CD14-positive monocyte (primary cell): ENCODE data around the gene GSDME. TPM values are rescaled to one million over a fixed set of nuclear protein-coding genes. Genes with fewer than 3 reads are reported as not detected.

Experiments used
- DNase-seq, 3 donors: peaks; one replicate each; pipeline ENCODE4 v3.0.0-alpha.2; 2011 to 2022
- H2AFZ ChIP-seq: 2 replicates; pipeline ENCODE4 v1.6.0; 2012; ENCODE audit warnings: mild to moderate bottlenecking, low read depth, low read length, inconsistent platforms; ENCODE audit not compliant: insufficient read depth, poor library complexity, severe bottlenecking
- H3K27ac ChIP-seq, 2 donors: 1 replicate in 1 of 2; 2 replicates in 1 of 2; pipeline ENCODE4 v1.5.1; 2012 to 2013; ENCODE audit warnings: low read length in 2 of 2, control low read depth in 1 of 2, inconsistent platforms in 1 of 2, low read depth in 1 of 2, mild to moderate bottlenecking in 1 of 2
- H3K27me3 ChIP-seq, 2 donors: one replicate each; pipeline versions ENCODE4 v1.6.0 to v1.6.1; 2011 to 2013; ENCODE audit warnings: low read length in 2 of 2; ENCODE audit not compliant: control insufficient read depth in 2 of 2, insufficient read depth in 2 of 2
- H3K36me3 ChIP-seq, 2 donors: replicated peaks in 1 of 2; 1 replicate in 1 of 2; 2 replicates in 1 of 2; pipeline versions ENCODE4 v1.5.1 to v1.6.1; 2012 to 2013; ENCODE audit warnings: low read length in 2 of 2, control low read depth in 1 of 2, inconsistent platforms in 1 of 2, mild to moderate bottlenecking in 1 of 2; ENCODE audit not compliant: insufficient read depth in 2 of 2, control insufficient read depth in 1 of 2
- H3K4me1 ChIP-seq, 2 donors: 1 replicate in 1 of 2; 2 replicates in 1 of 2; pipeline versions ENCODE4 v1.5.1 to v1.6.1; 2012 to 2013; ENCODE audit warnings: low read length in 2 of 2, control low read depth in 1 of 2, inconsistent platforms in 1 of 2, mild to moderate bottlenecking in 1 of 2, moderate library complexity in 1 of 2; ENCODE audit not compliant: insufficient read depth in 2 of 2, control insufficient read depth in 1 of 2
- H3K4me2 ChIP-seq: replicated peaks from 2 replicates; pipeline ENCODE3; 2012; ENCODE audit warnings: low read length, moderate library complexity, mild to moderate bottlenecking; ENCODE audit not compliant: poor library complexity, severe bottlenecking; ENCODE audit errors: extremely low read depth
- H3K4me3 ChIP-seq, 3 experiments: fragments of 200-600 bp in 1 of 3; sonication (generic) in 1 of 3; replicated peaks in 1 of 3; 1 replicate in 2 of 3; 2 replicates in 1 of 3; pipeline ENCODE4 v1.5.1; 2011 to 2013; ENCODE audit warnings: low read length in 3 of 3, mild to moderate bottlenecking in 3 of 3, control low read depth in 2 of 3, low read depth in 2 of 3, inconsistent platforms in 1 of 3, moderate library complexity in 1 of 3
- H3K79me2 ChIP-seq: 2 replicates; pipeline ENCODE4 v1.6.0; 2012; ENCODE audit warnings: mild to moderate bottlenecking, control low read depth, inconsistent platforms, low read length, moderate library complexity; ENCODE audit not compliant: insufficient read depth
- H3K9ac ChIP-seq: 2 replicates; pipeline ENCODE4 v1.6.0; 2017; ENCODE audit warnings: low read length, mild to moderate bottlenecking; ENCODE audit not compliant: insufficient read depth, poor library complexity, severe bottlenecking
- H3K9me3 ChIP-seq, 2 donors: replicated peaks in 1 of 2; 1 replicate in 1 of 2; 2 replicates in 1 of 2; pipeline versions ENCODE4 v1.5.1 to v1.6.1; 2012 to 2013; ENCODE audit warnings: low read length in 2 of 2, control low read depth in 1 of 2; ENCODE audit not compliant: control insufficient read depth in 1 of 2, insufficient read depth in 1 of 2
- H4K20me1 ChIP-seq: 2 replicates; pipeline ENCODE4 v1.6.0; 2012; ENCODE audit warnings: mild to moderate bottlenecking, low read length, control low read depth, moderate library complexity; ENCODE audit not compliant: insufficient read depth
- H3K27ac Mint-ChIP-seq, 7 donors: one replicate each; pipeline ENCODE4 v1.8.0; 2020; ENCODE audit warnings: mild to moderate bottlenecking in 7 of 7, mixed read lengths in 7 of 7, moderate library complexity in 6 of 7, inconsistent platforms in 2 of 7
- H3K27me3 Mint-ChIP-seq, 3 donors: one replicate each; pipeline ENCODE4 v1.8.0; 2021 to 2022; ENCODE audit warnings: low read depth in 3 of 3, mild to moderate bottlenecking in 3 of 3, mixed read lengths in 3 of 3, moderate library complexity in 3 of 3, inconsistent platforms in 1 of 3
- H3K36me3 Mint-ChIP-seq, 2 donors: one replicate each; pipeline ENCODE4 v1.8.0; 2020; ENCODE audit warnings: mixed read lengths in 2 of 2, inconsistent platforms in 1 of 2, mild to moderate bottlenecking in 1 of 2
- H3K4me1 Mint-ChIP-seq: one replicate; pipeline ENCODE4 v1.8.0; 2020; ENCODE audit warnings: mild to moderate bottlenecking, mixed read lengths
- H3K4me3 Mint-ChIP-seq, 2 donors: one replicate each; pipeline ENCODE4 v1.8.0; 2020; ENCODE audit warnings: mild to moderate bottlenecking in 2 of 2, mixed read lengths in 2 of 2, moderate library complexity in 1 of 2
- H3K9me3 Mint-ChIP-seq, 7 donors: one replicate each; pipeline ENCODE4 v1.8.0; 2020 to 2022; ENCODE audit warnings: mixed read lengths in 7 of 7, mild to moderate bottlenecking in 6 of 7, moderate library complexity in 6 of 7, inconsistent platforms in 2 of 7
- CTCF ChIP-seq: fragments of 200-600 bp; IDR thresholded peaks from one replicate; pipeline ENCODE4 v1.8.0; 2022; ENCODE audit warnings: antibody characterized with exemption, mild to moderate bottlenecking
- WGBS: methylation state at CpG from one replicate; pipeline ENCODE4 v1.1.5; 2013; ENCODE audit warnings: missing lambda C conversion rate; ENCODE audit not compliant: insufficient coverage; 5-methylcytosine and 5-hydroxymethylcytosine counted together
- intact Hi-C, 2 donors: fragments of 100-400 bp; cut with micrococcal nuclease; formaldehyde crosslinking; loops; one replicate each; pipeline versions ENCODE4 v1.15.0 to v1.15.1; 2023
- polyA plus RNA-seq, 3 donors: library from polyadenylated mRNA; depleted of rRNA in 1 of 3; unstranded in 2 of 3; stranded (reverse) in 1 of 3; fragments of 300-500 nt in 2 of 3; fragments of >200 nt in 1 of 3; fragmentation: Illumina TruSeq in 2 of 3; gene quantifications; 1 replicate in 2 of 3; 2 replicates in 1 of 3; pipeline ENCODE4 v1.2.3, GENCODE V29; 2012 to 2021

GSDME gene
- polyA plus RNA-seq, 3 donors = 1.3 to 2.3 TPM; not detected in 1

- Histone ChIP-seq H3K4me3 (no peak overlapping the region), H3K27me3 (no peaks in the 10 kb centered on the region), H3K36me3 (no peaks in the 10 kb centered on the region), H3K27ac (no peak overlapping the region), H3K9me3 (no peaks in the 10 kb centered on the region), H3K4me1 (no peaks in the 10 kb centered on the region), H4K20me1 (no peaks in the 10 kb centered on the region), H3K79me2 (no peaks in the 10 kb centered on the region), H3K9ac (no peak overlapping the region), H2AFZ (no peak overlapping the region), H3K4me2 (no peak overlapping the region)
- Mint-ChIP-seq H3K9me3 (no peaks in the 10 kb centered on the region), H3K36me3 (no peaks in the 10 kb centered on the region), H3K4me1 (no peaks in the 10 kb centered on the region), H3K4me3 (no peak overlapping the region), H3K27me3 (no peaks in the 10 kb centered on the region), H3K27ac (no peak overlapping the region)
- 88% methylated on average over 1 of the region's 3 CpGs for WGBS
- intact Hi-C loops = loop anchor here (5.0 to 10.0 kb wide), 2 partner anchors 974 to 1097 kb away; no protein-coding TSS in a partner anchor
- DNase-seq = no peak
- no peak for TF ChIP-seq CTCF
Observed at GRCh38 chr7:24668927-24669635, 88.2 kb downstream of the GSDME start.

GRCh38 chr7:24665564-24666294 is 91.5 kb downstream of the GSDME start:
- H3K4me1 Mint-ChIP-seq = no peaks in the 10 kb centered on the region
- Histone ChIP-seq H3K79me2 (no peaks in the 10 kb centered on the region), H3K4me1 (no peaks in the 10 kb centered on the region), H3K4me3 (no peak overlapping the region), H2AFZ (no peak overlapping the region), H3K36me3 (no peaks in the 10 kb centered on the region), H3K27ac (no peak overlapping the region), H3K27me3 (no peaks in the 10 kb centered on the region), H4K20me1 (no peaks in the 10 kb centered on the region), H3K9ac (no peak overlapping the region), H3K9me3 (no peaks in the 10 kb centered on the region), H3K4me2 (no peak overlapping the region)
- peak; percentile 5 to 32 (median 21) for DNase-seq
- H3K27me3 Mint-ChIP-seq = no peaks in the 10 kb centered on the region
- WGBS = no CpG with 5 or more reads among the region's 4 CpGs
- intact Hi-C loops = loop anchor here (2.0 to 10.0 kb wide), 3 partner anchors 971 to 1095 kb away; no protein-coding TSS in a partner anchor
- H3K4me3 Mint-ChIP-seq = no peak overlapping the region
- peak; percentile 93 for TF ChIP-seq CTCF
- H3K27ac Mint-ChIP-seq = no peak overlapping the region
- H3K36me3 Mint-ChIP-seq = no peaks in the 10 kb centered on the region
- H3K9me3 Mint-ChIP-seq = peaks cover 0 to 2% (median 0%) of the 10 kb centered on the region in 7 donors
